Left colon (tissue), 2 donors: ENCODE measurements around the gene PAK5. TPM values are rescaled to one million over a fixed set of nuclear protein-coding genes. Genes with fewer than 3 reads are reported as not detected.
A peak's percentile ranks its signal among the peaks of the same experiment; 100 is the strongest.

Experiments
- ATAC-seq: fragments of 200-7000 bp; cut with Tn5 transposase; one replicate; pipeline ENCODE4 v1.9.1; 2020; ENCODE audit warnings: mild to moderate bottlenecking, moderate library complexity
- DNase-seq, 2 donors: peaks; one replicate each; pipeline ENCODE4 v3.0.0-alpha.2; 2020
- intact Hi-C, 2 donors: fragments of 100-400 bp; cut with DNase I in 1 of 2; cut with micrococcal nuclease in 1 of 2; formaldehyde crosslinking; loops; one replicate each; pipeline versions ENCODE4 v1.11.2 to v1.14.0; 2022; cut with DNase I, micrococcal nuclease
- total RNA-seq, 2 donors: library from RNA; stranded (reverse); fragmentation: NEBNext Ultra II Directional; extraction: Animal tissue kit (Norgen Biotek cat#: 25700); gene quantifications; one replicate each; pipeline ENCODE4 v1.2.1, GENCODE V29; 2021
- donor health status: DM: no; HTN: no; CAD: no.
- donor health status: DM: yes; HTN: yes; CAD: no.

The PAK5 gene
- total RNA-seq, 2 donors from 2014 or later, result not detected

- peak in 1 of 2 donors; percentile 15 for DNase-seq
- peak; percentile 25 for ATAC-seq
- intact Hi-C loops, result no loop called here
Observed at GRCh38 chr20:9514461-9515213, 324.2 kb downstream of the PAK5 start, which contains the start of gene LAMP5. LAMP5 (plus strand) TSS chr20:9514590; CDS start chr20:9514853, 263 bp downstream.

- ATAC-seq (no peak), DNase-seq (no peak)
- intact Hi-C loops, result no loop called here
Observed at GRCh38 chr20:9514072-9514460, 324.8 kb downstream of the PAK5 start.

GRCh38 chr20:9510911-9511310, 328.0 kb downstream of the PAK5 start:
- ATAC-seq (no peak), DNase-seq (no peak)
- intact Hi-C loops, result no loop called here

DNA sequence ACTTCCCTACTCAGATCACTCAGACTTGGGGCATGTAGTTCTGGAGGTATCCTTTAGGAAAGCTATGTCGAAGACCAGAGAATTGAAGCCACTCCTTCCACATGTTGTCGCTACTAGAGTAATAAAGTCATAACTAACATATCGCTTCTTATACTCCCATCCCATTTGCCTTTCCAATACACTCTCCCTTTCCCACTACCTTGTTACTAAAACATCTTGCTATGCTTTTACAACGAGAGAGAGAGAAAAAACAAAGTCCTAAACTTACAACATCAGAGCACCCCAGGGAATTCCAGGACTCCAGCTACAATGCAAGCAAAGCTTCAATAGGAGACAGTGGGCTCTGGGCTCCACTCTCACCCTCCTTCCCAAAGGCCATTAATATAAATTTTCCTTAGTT, 329.6 kb downstream of the PAK5 start:
- DNase-seq, result no peak
- intact Hi-C loops, result no loop called here
- ATAC-seq, result no peak

- no peak for ATAC-seq
- intact Hi-C loops, result no loop called here
- DNase-seq, result no peak
Observed at GRCh38 chr20:9508696-9509178, 330.1 kb downstream of the PAK5 start.

GRCh38 chr20:9508240-9508661, 330.6 kb downstream of the PAK5 start:
- no peak for ATAC-seq
- intact Hi-C loops, result no loop called here
- no peak for DNase-seq

GRCh38 chr20:9507544-9508239, 331.2 kb downstream of the PAK5 start:
- intact Hi-C loops, result no loop called here
- DNase-seq (no peak), ATAC-seq (no peak)

DNA sequence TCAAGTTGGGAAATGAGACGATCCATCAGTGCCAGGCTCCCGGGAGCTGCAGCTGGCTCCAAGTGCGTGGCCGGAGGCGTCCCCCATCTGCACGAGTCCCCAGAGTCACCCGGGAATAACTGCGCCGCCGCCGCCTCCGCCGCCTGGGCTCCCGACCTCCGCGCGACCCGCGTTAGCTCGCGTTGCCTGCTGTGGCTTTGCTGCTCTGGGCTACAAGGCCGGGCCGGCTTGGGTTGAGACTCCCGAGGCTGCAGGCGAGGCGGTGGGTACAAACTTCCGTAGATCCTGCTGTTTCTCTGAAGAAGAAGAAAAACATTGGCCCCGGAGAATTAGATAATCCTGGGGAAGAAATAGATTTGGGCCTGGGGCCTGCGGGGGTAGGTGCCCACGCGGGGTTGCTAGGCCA, 331.9 kb downstream of the PAK5 start:
- DNase-seq, result no peak
- no peak for ATAC-seq
- intact Hi-C loops, result no loop called here

- ATAC-seq (no peak), DNase-seq (no peak)
- intact Hi-C loops, result no loop called here
Observed at GRCh38 chr20:9506280-9506821, 332.5 kb downstream of the PAK5 start.

GRCh38 chr20:9503526-9504245, 335.2 kb downstream of the PAK5 start:
- ATAC-seq, result no peak
- DNase-seq, result no peak
- intact Hi-C loops, result no loop called here

DNA sequence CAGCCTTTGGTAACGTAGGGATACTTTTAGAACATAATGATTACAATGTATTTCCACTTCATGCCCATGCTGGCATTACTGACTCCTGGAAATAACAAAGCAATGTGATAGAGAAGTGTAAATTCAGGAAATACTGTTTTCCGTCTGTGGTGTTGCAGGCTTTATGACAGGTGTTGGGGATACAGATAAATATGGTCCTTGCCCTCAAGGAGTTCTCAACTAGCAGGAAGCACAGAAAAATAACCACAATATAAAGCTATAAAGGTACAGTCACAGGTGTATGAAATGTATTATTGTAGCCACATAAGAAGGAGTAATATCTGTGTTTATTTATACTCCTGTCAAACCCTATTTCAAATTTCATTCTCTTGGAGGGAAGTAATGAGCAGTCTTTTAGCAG, 337.4 kb downstream of the PAK5 start:
- ATAC-seq (peak; percentile 88), DNase-seq (no peak)
- intact Hi-C loops, result no loop called here

DNA sequence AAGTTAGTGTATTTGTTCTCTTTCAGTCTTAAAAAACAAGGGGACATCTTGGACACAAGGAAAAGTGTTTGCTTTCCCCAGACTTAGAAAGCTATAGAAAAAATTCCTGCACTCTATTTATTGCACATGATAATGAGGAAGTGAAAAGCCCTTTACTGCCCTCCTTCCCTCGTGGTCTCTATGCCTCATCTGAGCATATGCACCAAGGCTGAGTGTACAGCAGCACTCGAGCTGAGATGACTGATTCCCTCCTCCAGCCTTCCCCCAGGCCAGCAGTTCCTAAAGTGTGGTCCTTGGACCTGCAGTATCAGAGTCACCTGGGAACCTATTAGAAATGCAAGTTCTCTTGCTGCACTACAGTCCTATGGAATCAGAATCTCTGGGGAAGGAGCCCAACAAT, 338.8 kb downstream of the PAK5 start:
- intact Hi-C loops, result no loop called here
- DNase-seq (peak; percentile 12 to 40), ATAC-seq (peak; percentile 81)

DNA sequence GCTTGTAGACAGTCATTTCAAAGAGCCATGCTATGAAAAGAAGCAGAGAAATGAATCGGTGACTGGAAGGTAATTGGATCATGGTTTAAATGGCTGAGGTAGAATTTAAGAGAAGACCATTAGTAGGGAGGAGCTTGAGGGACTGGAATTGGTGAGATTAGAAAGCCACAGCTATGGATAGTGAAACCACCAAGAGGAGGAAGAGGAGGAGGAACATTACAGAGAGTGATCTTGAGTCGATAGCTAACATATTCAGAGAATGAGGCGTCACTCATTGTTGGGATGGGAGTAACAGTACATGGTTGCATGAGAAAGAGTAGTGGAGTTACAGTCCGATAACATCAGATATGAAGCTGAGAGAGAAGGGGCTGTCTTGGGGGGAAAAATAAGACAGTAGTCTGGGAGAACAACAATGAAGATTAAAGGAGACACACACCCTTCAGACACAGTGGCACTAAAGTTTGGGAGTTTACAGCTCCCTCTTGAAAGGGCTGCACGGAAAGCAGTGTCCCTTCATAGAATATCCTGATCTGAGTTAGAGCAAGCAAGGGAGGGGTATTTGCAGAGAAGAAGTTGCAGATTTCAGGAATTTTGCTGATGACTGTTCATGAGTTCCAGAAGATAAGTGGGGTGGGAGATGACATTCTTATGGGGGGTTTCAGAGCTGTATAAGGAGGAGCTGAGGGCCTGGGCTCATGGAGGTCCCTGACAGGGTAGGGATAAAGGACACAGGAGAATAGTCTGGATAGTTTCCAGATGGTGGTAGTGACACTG, 339.6 kb downstream of the PAK5 start:
- intact Hi-C loops, result no loop called here
- no peak for ATAC-seq
- DNase-seq, result no peak

DNA sequence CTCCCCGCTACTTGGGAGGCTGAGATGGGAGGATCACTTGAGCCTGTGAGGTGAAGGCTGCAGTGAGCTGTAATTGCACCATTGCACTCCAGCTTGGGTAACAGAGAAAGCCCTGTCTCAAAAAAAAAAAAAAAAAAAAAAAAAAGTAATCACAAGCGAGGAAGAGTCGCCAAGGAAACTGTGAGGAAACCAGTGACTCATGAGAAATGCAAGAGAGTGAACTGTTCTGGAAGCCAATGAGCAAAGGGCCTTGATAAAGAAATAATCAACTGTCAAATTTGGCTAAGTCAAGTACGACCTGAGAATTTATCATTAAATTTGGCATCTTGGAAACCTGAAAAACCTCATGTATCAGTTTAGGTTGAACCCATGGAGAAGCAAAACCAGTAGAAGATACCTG, 340.6 kb downstream of the PAK5 start:
- intact Hi-C loops, result no loop called here
- DNase-seq (no peak), ATAC-seq (no peak)

GRCh38 chr20:9496155-9496554, 342.7 kb downstream of the PAK5 start:
- ATAC-seq, result no peak
- intact Hi-C loops, result no loop called here
- DNase-seq, result no peak

DNA sequence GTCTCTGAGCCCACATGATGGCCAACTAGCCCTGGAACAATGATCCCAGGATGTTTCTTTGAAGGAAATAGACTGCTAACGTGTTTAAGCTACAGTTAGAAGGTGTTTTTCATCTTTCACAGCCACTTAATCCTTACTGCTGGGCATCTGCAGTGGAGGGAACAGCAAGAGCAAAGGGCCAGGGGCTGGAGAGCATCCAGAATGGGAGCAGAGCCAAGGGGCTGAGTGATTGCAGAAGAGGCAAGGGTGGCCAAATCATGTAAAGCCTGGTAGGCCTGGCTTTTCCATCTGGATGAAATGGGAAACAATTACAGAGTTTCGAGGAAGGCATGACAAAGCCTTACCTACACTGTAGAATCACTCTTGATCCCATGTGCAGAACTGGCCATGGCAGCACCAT, 343.2 kb downstream of the PAK5 start:
- no peak for ATAC-seq
- intact Hi-C loops, result no loop called here
- no peak for DNase-seq

GRCh38 chr20:9493803-9494202, 345.1 kb downstream of the PAK5 start:
- DNase-seq (no peak), ATAC-seq (no peak)
- intact Hi-C loops, result no loop called here

DNA sequence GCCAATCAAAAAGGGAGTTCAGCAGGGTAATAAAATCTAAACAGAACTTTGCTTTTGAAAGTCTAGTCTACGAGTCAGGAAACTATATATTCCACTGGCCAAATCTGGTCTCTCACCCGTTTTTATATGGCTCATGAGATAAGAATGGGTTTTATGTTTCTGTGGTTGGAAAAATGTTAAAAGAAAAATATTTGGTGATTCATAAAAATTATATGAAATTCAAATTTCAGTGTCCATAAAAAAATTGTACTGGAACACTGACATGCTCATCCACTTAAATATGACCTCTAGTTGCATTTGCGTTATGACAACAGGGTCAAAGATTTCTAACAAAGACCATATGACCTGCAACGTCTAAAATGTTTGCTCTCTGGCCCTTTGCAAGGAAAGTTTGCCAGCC, 346.8 kb downstream of the PAK5 start:
- DNase-seq, result no peak
- intact Hi-C loops, result no loop called here
- no peak for ATAC-seq

GRCh38 chr20:9491324-9491723, 347.6 kb downstream of the PAK5 start:
- DNase-seq, result no peak
- intact Hi-C loops, result no loop called here
- ATAC-seq, result no peak
